RWPE2 (cell line): ENCODE results near the gene POLDIP2.
A peak's percentile ranks its signal among the peaks of the same experiment; 100 is the strongest.
"Not testable (repeated sequence)": the region's sequence is repeated elsewhere in the genome, so short reads cannot be mapped to it uniquely, and the experiment has no call there.

ENCODE experiments used
- ATAC-seq: fragments of 200-7000 bp; cut with Tn5 transposase; 3 replicates; pipeline ENCODE4 v1.9.1; 2021; ENCODE audit warnings: low read depth
- DNase-seq: peaks from one replicate; pipeline ENCODE4 v3.0.0-alpha.2; 2020; ENCODE audit warnings: low spot score
- H3K27ac ChIP-seq: fragments of 450-650 bp; 2 replicates; pipeline ENCODE4 v1.5.1; 2017; ENCODE audit warnings: mild to moderate bottlenecking; ENCODE audit not compliant: poor library complexity, severe bottlenecking
- H3K27me3 ChIP-seq: fragments of 250-450 bp; sonication (Bioruptor Pico); 2 replicates; pipeline ENCODE4 v1.5.1; 2021; ENCODE audit warnings: mild to moderate bottlenecking, moderate library complexity; ENCODE audit not compliant: insufficient read depth, poor library complexity, severe bottlenecking
- H3K36me3 ChIP-seq: fragments of 250-450 bp; sonication (Bioruptor Pico); 2 replicates; pipeline ENCODE4 v1.5.1; 2020; ENCODE audit warnings: low read depth, mild to moderate bottlenecking, moderate library complexity
- H3K4me1 ChIP-seq: fragments of 250-450 bp; sonication (Bioruptor Pico); 2 replicates; pipeline ENCODE4 v1.5.1; 2021; ENCODE audit warnings: mild to moderate bottlenecking, moderate library complexity; ENCODE audit not compliant: insufficient read depth, poor library complexity, severe bottlenecking
- H3K4me3 ChIP-seq: fragments of 250-450 bp; sonication (Bioruptor Pico); 2 replicates; pipeline ENCODE4 v1.5.1; 2021; ENCODE audit warnings: mild to moderate bottlenecking, moderate library complexity; ENCODE audit not compliant: severe bottlenecking
- H3K9me3 ChIP-seq: fragments of 250-450 bp; sonication (Bioruptor Pico); 2 replicates; pipeline ENCODE4 v1.5.1; 2021; ENCODE audit warnings: mild to moderate bottlenecking, moderate library complexity; ENCODE audit not compliant: severe bottlenecking
- CTCF ChIP-seq: fragments of 450-650 bp; IDR thresholded peaks from one replicate; pipeline ENCODE4 v1.5.1; 2017; ENCODE audit warnings: mild to moderate bottlenecking, moderate library complexity; ENCODE audit not compliant: poor library complexity, severe bottlenecking

POLDIP2 gene

GRCh38 chr17:28341516-28341915 lies 15.8 kb downstream of the POLDIP2 start:
- no peaks in the 10 kb centered on the region for H3K27me3 ChIP-seq
- no peak for DNase-seq
- no peak for TF ChIP-seq CTCF
- H3K9me3 ChIP-seq, result no peaks in the 10 kb centered on the region
- no peak overlapping the region for H3K4me3 ChIP-seq
- ATAC-seq, result no peak
- H3K36me3 ChIP-seq, result peaks cover 75% of the 10 kb centered on the region
- H3K4me1 ChIP-seq, result peaks cover 25% of the 10 kb centered on the region
- no peak overlapping the region for H3K27ac ChIP-seq

GRCh38 chr17:28340374-28340773 lies 17.0 kb downstream of the POLDIP2 start:
- H3K9me3 ChIP-seq, result no peaks in the 10 kb centered on the region
- H3K4me1 ChIP-seq, result peaks cover 20% of the 10 kb centered on the region
- no peak overlapping the region for H3K27ac ChIP-seq
- DNase-seq, result no peak
- no peak overlapping the region for H3K4me3 ChIP-seq
- TF ChIP-seq CTCF, result no peak
- peaks cover 63% of the 10 kb centered on the region for H3K36me3 ChIP-seq
- H3K27me3 ChIP-seq, result no peaks in the 10 kb centered on the region
- no peak for ATAC-seq

- H3K4me1 ChIP-seq, result peaks cover 20% of the 10 kb centered on the region
- ATAC-seq, result no peak
- no peaks in the 10 kb centered on the region for H3K9me3 ChIP-seq
- H3K27ac ChIP-seq, result peak overlapping the region; percentile 89
- no peak overlapping the region for H3K4me3 ChIP-seq
- peaks cover 56% of the 10 kb centered on the region for H3K36me3 ChIP-seq
- no peaks in the 10 kb centered on the region for H3K27me3 ChIP-seq
- no peak for TF ChIP-seq CTCF
- DNase-seq, result no peak
Measured at GRCh38 chr17:28339431-28339830, 17.9 kb downstream of the POLDIP2 start.

- H3K27me3 ChIP-seq, ATAC-seq, H3K9me3 ChIP-seq, DNase-seq, H3K4me3 ChIP-seq: not testable (repeated sequence)
- Histone ChIP-seq H3K4me1 (peaks cover 20% of the 10 kb centered on the region), H3K36me3 (peaks cover 54% of the 10 kb centered on the region), H3K27ac (peak overlapping the region; percentile 89)
Measured at GRCh38 chr17:28338769-28339212, 18.5 kb downstream of the POLDIP2 start.

- no peak for TF ChIP-seq CTCF
- Histone ChIP-seq H3K36me3 (peaks cover 53% of the 10 kb centered on the region), H3K27ac (peak overlapping the region; percentile 89), H3K27me3 (no peaks in the 10 kb centered on the region), H3K9me3 (no peaks in the 10 kb centered on the region), H3K4me1 (peaks cover 20% of the 10 kb centered on the region), H3K4me3 (no peak overlapping the region)
- no peak for ATAC-seq
- no peak for DNase-seq
Measured at GRCh38 chr17:28338056-28338768, 19.1 kb downstream of the POLDIP2 start.
